Osteoblast (primary cell): ENCODE data around the gene ARHGAP18. TPM values are rescaled to one million over a fixed set of nuclear protein-coding genes. Genes with fewer than 3 reads are reported as not detected.

ENCODE experiments used
- DNase-seq: peaks from one replicate; pipeline ENCODE4 v3.0.0; 2011; ENCODE audit warnings: low spot score, mixed read lengths; ENCODE audit not compliant: insufficient read length; ENCODE audit errors: missing footprints
- H2AFZ ChIP-seq: 2 replicates; pipeline ENCODE4 v1.6.0; 2011; ENCODE audit warnings: mild to moderate bottlenecking, low read length
- H3K27ac ChIP-seq: 2 replicates; pipeline ENCODE4 v1.5.1; 2011; ENCODE audit warnings: mild to moderate bottlenecking, low read depth, low read length, moderate library complexity
- H3K27me3 ChIP-seq: 2 replicates; pipeline ENCODE4 v1.6.0; 2012; ENCODE audit warnings: mild to moderate bottlenecking, control low read depth, inconsistent platforms, low read length, moderate library complexity; ENCODE audit not compliant: insufficient read depth
- H3K36me3 ChIP-seq: 2 replicates; pipeline ENCODE4 v1.5.1; 2011; ENCODE audit warnings: mild to moderate bottlenecking, low read length, control low read depth, moderate library complexity; ENCODE audit not compliant: insufficient read depth
- H3K4me1 ChIP-seq: 2 replicates; pipeline ENCODE4 v1.5.1; 2011; ENCODE audit warnings: mild to moderate bottlenecking, low read length, control low read depth, moderate library complexity; ENCODE audit not compliant: insufficient read depth
- H3K4me2 ChIP-seq: 2 replicates; pipeline ENCODE4 v1.6.0; 2011; ENCODE audit warnings: mild to moderate bottlenecking, low read length; ENCODE audit not compliant: insufficient read depth
- H3K4me3 ChIP-seq: fragments of 200-600 bp; sonication (generic); 3 replicates; pipeline ENCODE4 v1.5.1; 2012; ENCODE audit warnings: mild to moderate bottlenecking, low read length, inconsistent platforms; ENCODE audit not compliant: insufficient read depth
- H3K79me2 ChIP-seq: 2 replicates; pipeline ENCODE4 v1.6.0; 2012; ENCODE audit warnings: mild to moderate bottlenecking, low read length, control low read depth, inconsistent platforms; ENCODE audit not compliant: insufficient read depth
- H3K9me3 ChIP-seq: 2 replicates; pipeline ENCODE4 v1.5.1; 2011; ENCODE audit warnings: low read depth, low read length, control low read depth
- H4K20me1 ChIP-seq: 2 replicates; pipeline ENCODE4 v1.6.0; 2012; ENCODE audit warnings: mild to moderate bottlenecking, low read length, control low read depth; ENCODE audit not compliant: insufficient read depth
- CTCF ChIP-seq: IDR thresholded peaks from 2 replicates; pipeline ENCODE4 v1.5.1; 2011; ENCODE audit warnings: mild to moderate bottlenecking, low read depth, low read length, moderate library complexity; ENCODE audit errors: extremely low read depth
- total RNA-seq: library from RNA; depleted of rRNA; stranded (reverse); fragments of >200 nt; gene quantifications from 2 replicates; pipeline ENCODE4 v1.2.3, GENCODE V29; 2012

Gene ARHGAP18
- total RNA-seq, 1 donor, result 21.0 TPM

GRCh38 chr6:129683601-129684322 is 26.2 kb downstream of the ARHGAP18 start:
- Histone ChIP-seq H3K27me3 (no peaks in the 10 kb centered on the region), H3K4me3 (peak overlapping the region; percentile 2), H3K9me3 (no peaks in the 10 kb centered on the region), H3K36me3 (no peaks in the 10 kb centered on the region), H3K79me2 (peaks cover 76% of the 10 kb centered on the region), H3K4me2 (peak overlapping the region; percentile 57), H2AFZ (no peak overlapping the region), H3K27ac (peak overlapping the region; percentile 68), H3K4me1 (peaks cover 69% of the 10 kb centered on the region), H4K20me1 (no peaks in the 10 kb centered on the region)
- peak; percentile 94 for DNase-seq
- TF ChIP-seq CTCF, result no peak

- no peaks in the 10 kb centered on the region for H3K27me3 ChIP-seq
- H3K9me3 ChIP-seq, result no peaks in the 10 kb centered on the region
- no peak for DNase-seq
- H3K4me2 ChIP-seq, result no peak overlapping the region
- no peak overlapping the region for H2AFZ ChIP-seq
- no peaks in the 10 kb centered on the region for H3K36me3 ChIP-seq
- H4K20me1 ChIP-seq, result no peaks in the 10 kb centered on the region
- H3K4me3 ChIP-seq, result no peak overlapping the region
- no peak for TF ChIP-seq CTCF
- H3K27ac ChIP-seq, result peak overlapping the region; percentile 31
- peaks cover 74% of the 10 kb centered on the region for H3K4me1 ChIP-seq
- peaks cover 79% of the 10 kb centered on the region for H3K79me2 ChIP-seq
Observed at GRCh38 chr6:129681913-129682205, 28.1 kb downstream of the ARHGAP18 start.

GRCh38 chr6:129680633-129681032 is 29.3 kb downstream of the ARHGAP18 start:
- no peaks in the 10 kb centered on the region for H3K27me3 ChIP-seq
- H3K9me3 ChIP-seq, result no peaks in the 10 kb centered on the region
- no peak overlapping the region for H2AFZ ChIP-seq
- peak overlapping the region; percentile 79 for H3K27ac ChIP-seq
- peaks cover 66% of the 10 kb centered on the region for H3K4me1 ChIP-seq
- peaks cover 80% of the 10 kb centered on the region for H3K79me2 ChIP-seq
- no peak overlapping the region for H3K4me2 ChIP-seq
- H4K20me1 ChIP-seq, result no peaks in the 10 kb centered on the region
- DNase-seq, result peak; percentile 42
- TF ChIP-seq CTCF, result no peak
- H3K36me3 ChIP-seq, result no peaks in the 10 kb centered on the region
- H3K4me3 ChIP-seq, result no peak overlapping the region

GRCh38 chr6:129679758-129680157 is 30.2 kb downstream of the ARHGAP18 start:
- Histone ChIP-seq H3K9me3 (no peaks in the 10 kb centered on the region), H3K4me3 (peak overlapping the region; percentile 36), H3K36me3 (no peaks in the 10 kb centered on the region), H3K79me2 (peaks cover 80% of the 10 kb centered on the region), H4K20me1 (no peaks in the 10 kb centered on the region), H2AFZ (peak overlapping the region; percentile 45), H3K4me1 (peaks cover 65% of the 10 kb centered on the region), H3K4me2 (peak overlapping the region; percentile 72), H3K27me3 (no peaks in the 10 kb centered on the region), H3K27ac (peak overlapping the region; percentile 79)
- no peak for TF ChIP-seq CTCF
- DNase-seq, result no peak
